Subcutaneous adipose tissue (tissue), 4 donors: ENCODE measurements around the gene KCNMA1. TPM values are rescaled to one million over a fixed set of nuclear protein-coding genes. Genes with fewer than 3 reads are reported as not detected.

Source experiments
- CTCF ChIP-seq: fragments of 450-650 bp; IDR thresholded peaks from one replicate; pipeline ENCODE4 v1.5.1; 2016; ENCODE audit warnings: low read depth, mild to moderate bottlenecking, control low read depth, antibody characterized with exemption, moderate library complexity
- total RNA-seq, 4 donors: library from RNA; depleted of rRNA; stranded (reverse); fragments of >200 nt; gene quantifications; one replicate each; pipeline ENCODE4 v1.1.0, GENCODE V29; 2016

Gene KCNMA1
- total RNA-seq, 4 donors from 2014 or later = 10.3 to 91.5 (median 23.8) TPM

- no peak for TF ChIP-seq CTCF
Measured at GRCh38 chr10:77293773-77294172, 343.8 kb downstream of the KCNMA1 start.

- TF ChIP-seq CTCF = no peak
Measured at GRCh38 chr10:77293347-77293746, 344.3 kb downstream of the KCNMA1 start.

- no peak for TF ChIP-seq CTCF
Measured at GRCh38 chr10:77291596-77292505, 345.8 kb downstream of the KCNMA1 start.

GRCh38 chr10:77290528-77291155 lies 347.0 kb downstream of the KCNMA1 start:
- no peak for TF ChIP-seq CTCF

- no peak for TF ChIP-seq CTCF
Measured at GRCh38 chr10:77289790-77290189, 347.8 kb downstream of the KCNMA1 start.

GRCh38 chr10:77289027-77289501 lies 348.5 kb downstream of the KCNMA1 start:
- no peak for TF ChIP-seq CTCF

GRCh38 chr10:77287647-77288120 lies 349.9 kb downstream of the KCNMA1 start:
- TF ChIP-seq CTCF = no peak
